Stimulated activated CD4-positive, alpha-beta T cell treated with anti-CD3 and anti-CD28 coated beads, Interleukin-2, amount 100 ng/mL, for 4 hours (primary cell): ENCODE measurements around the gene CEP57L1.
A peak's percentile ranks its signal among the peaks of the same experiment; 100 is the strongest.
"Not testable (repeated sequence)": the region's sequence is repeated elsewhere in the genome, so short reads cannot be mapped to it uniquely, and the experiment has no call there.

Experiments used
- DNase-seq: peaks from one replicate; pipeline ENCODE4 v3.0.0-alpha.2; 2020; ENCODE audit warnings: low read depth

CEP57L1 gene

DNA sequence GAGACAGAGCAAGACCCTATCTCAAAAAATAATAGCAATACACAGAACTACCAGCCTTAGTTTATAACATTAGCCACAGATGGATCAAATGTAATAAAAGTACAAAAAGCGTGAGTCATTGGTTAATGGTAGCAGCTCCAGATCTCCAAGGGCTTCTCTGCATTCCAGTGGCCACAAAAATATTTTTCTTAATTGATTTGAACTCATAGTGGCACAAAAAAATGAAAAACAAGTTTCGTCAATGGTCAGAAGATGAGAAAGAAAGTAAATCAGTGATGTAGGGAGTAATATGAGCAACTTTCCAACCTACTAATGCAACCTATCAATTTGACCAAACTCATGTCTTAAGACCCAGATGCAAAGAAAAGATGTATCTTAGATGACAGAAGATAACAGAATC, 79.6 kb downstream of the CEP57L1 start:
- DNase-seq, result no peak

DNA sequence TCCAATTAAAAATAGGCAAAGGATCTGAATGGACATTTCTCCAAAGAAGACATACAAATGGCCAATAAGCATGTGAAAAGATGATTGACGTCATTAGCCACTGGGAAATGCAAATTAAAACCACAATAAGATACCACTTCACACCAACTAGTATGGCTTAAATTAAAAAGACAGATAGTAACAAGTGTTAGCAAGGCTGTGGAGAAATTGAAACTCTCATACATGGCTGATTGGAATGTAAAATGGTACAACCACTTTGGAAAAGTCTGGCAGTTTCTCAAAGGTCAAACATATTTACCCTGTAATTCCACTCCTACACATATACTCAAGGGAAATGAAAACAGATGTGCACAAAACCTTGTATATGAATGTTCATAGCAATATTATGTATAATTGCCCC, 83.6 kb downstream of the CEP57L1 start:
- DNase-seq, result no peak

DNA sequence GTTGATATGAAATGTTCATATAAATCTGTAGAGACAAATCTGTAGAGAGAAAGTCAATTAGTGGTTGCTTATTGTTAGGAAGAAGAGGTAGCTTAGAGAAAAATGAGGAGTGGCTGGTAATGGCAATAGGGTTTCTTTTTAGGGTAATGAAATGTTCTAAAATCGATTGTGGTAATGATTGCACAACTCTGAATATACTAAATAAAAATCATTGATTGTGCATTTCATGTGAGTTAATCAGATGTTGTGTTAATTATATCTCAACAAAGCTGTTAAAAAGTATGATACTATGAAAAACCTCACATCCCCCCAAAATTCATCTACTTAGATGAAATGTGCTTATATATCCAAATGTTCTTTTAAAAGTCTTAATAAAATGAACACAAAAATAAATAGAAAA, 84.2 kb downstream of the CEP57L1 start:
- DNase-seq, result no peak

DNA sequence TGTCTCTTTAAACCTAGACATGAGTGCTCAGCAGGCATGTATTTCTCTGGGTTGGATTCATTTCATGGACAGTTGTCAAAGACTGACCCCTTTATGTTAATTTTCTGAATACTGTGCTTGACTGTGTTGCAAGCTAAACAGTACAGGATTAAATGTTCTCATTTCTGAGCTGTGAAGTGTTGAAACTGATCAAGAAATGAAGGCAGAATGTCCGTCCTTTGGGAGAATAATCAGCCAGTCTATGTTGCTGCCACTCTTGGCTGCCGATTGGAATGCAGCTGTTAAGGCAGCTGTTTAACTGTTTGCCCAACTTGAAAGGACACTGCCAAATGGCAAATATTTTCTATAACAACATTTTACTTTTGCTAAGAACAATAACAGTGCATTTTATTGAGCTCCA, 87.3 kb downstream of the CEP57L1 start:
- DNase-seq, result no peak

DNA sequence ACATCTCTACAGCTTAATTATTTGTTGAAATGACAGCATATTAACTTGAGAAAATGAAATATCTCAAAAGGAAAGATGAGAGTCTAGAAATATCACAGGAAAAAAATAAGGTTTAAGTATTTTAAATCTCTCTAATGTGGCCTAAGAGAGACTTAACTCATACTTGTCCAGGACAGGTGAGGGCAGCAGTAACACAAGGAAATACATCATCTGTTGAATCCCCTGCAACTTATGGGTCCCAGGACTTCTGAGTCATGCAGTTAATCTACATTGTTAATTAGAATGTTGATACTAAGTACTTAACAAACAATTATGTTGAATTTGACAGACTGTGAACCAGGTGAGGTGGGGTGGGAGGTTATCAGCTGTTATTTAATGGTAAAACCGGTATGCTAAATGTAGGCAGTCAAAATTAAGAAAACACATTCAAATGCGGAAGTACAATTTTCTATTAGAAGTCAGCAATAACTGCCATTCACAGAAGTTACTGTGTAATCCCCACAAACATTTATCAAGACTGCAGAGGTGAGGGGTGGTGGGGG, 87.9 kb downstream of the CEP57L1 start:
- no peak for DNase-seq

DNA sequence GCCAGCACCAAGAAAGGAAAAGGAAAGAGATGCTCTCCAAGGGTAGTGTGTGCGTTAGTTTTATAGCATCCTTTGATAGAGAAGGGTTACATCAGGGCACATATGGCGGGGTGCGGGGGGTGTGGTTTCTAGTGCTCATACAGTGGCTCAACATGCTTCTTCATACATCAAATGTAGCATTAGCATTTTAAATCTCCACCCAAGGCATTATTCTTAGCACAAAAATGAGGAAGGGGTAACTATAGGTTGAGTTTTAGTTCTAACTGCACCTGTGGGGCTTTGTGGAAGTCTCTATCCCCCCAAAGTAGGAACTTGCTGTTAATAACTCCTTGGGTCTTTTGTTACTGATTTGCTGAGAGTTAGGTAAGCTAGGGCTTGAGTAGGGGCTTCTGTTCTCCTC, 89.3 kb downstream of the CEP57L1 start:
- no peak for DNase-seq

DNA sequence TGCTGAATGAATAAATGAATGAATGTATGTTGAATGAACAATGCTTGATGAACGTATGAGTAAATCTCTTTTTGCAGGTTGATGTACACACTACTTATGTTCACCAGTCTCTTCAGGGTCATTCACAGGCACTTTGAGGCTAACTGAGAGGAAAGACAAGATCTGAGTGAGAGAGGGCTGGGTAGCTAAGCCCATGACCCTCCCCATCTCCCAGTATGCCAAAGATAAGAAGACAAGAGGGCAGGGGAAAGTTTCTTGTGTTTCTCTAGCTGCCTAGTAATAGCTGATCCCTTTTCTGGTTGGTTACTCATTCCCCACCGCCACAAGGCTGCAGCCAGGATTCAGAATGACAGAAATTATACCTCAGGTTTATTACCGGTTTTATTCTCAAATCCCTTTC, 90.7 kb downstream of the CEP57L1 start:
- no peak for DNase-seq

DNA sequence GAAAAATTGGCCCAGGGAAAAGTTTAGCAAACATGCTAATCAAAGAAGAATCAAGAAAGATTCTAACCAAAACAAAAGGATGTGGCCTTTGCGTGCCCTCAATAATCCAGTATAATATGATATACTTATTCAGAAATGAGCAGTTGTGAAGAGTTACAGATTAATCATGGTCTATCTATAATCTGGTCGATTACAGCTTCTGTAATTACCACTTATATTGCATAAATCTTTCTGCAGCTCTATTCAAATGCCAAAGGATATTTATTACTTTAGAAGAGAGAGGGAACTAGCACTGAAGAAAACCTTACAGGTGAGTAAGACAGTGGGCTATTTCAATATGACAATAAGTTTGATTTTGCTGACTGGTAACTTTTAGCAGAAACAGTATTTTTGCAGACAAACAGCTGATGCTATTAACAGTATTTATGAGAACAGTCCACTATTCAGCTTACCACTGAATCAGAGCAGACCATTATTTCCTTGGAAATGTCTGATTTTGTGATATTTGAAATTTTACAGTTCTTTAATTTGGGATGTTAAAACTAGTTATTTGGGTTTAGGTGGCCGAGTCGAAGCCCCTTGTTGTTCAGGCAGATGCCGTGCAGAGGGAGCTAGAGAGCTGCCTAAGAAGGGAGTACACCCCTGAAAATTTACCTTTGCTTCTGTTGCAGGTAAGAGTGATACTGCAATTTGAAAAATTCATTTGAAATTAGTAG, 92.2 kb downstream of the CEP57L1 start:
- DNase-seq, result peak; percentile 22

DNA sequence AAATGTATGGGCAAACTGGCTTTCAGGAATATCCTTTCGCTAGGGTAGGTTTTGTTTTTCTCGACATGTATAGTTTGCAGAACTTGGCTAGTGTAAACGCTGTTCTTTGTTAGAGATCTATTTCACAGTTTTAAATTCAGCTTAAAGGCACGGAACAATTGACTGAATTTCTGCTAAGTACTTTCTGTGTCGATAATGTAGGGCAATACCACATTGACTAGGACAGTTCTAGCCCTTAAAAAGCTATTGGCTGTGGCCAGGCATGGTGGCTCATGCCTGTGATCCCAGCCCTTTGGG, 92.8 kb downstream of the CEP57L1 start:
- DNase-seq, result no peak

DNA sequence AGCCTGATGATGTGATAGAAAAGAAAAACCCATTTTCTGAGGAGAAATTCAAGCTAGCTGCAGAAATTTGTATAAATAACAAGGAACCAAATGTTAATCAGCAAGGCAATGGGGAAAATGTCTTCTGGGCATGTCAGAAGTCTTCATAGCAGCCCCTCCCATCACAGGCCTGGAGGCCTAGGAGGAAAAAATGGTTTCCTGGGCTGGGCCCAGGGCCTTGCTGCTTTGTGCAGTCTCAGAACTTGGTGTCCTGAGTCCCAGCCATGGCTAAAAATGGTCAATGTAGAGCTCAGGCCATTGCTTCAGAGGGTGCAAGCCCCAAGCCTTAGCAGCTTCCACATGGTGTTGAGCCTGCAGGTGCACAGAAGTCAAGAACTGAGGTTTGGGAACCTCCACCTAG, 96.1 kb downstream of the CEP57L1 start:
- DNase-seq, result not testable (repeated sequence)

DNA sequence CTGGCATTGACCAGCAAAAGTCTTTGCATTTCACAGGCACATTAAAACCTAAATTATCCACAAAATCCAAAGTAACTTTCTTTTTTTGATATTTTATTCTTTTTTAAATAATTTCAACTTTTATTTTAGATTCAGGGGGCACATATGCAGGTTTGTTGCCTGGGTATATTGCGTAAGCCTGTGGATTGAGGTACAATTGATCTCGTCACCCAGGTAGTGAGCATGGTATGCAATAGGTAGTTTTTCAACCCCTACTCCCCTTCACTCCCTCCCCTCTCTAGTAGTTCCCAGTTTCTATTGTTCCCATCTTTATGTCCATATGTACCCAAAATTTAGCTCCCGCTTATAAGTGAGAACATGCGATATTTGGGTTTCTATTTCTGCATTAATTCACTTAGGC, 97.6 kb downstream of the CEP57L1 start:
- DNase-seq, result no peak

DNA sequence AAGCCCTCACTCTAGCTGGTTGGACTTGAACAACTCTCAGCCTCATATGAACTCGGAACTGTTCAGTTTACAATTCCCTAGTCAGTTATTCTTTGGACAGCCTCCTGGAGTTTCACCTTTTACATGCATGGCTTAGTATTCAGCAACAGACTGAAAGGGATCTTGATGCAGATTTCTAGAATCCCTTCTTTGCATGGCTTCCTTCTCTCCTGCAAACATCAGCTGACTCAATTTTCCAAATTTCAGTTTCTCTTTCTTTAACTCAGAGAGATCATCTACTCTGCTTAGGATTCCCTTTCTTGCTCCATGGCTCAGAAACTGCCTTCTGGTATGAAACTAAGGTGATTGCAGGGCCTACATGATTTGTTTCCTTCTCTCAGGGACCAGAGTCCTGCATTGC, 99.6 kb downstream of the CEP57L1 start:
- DNase-seq, result no peak

DNA sequence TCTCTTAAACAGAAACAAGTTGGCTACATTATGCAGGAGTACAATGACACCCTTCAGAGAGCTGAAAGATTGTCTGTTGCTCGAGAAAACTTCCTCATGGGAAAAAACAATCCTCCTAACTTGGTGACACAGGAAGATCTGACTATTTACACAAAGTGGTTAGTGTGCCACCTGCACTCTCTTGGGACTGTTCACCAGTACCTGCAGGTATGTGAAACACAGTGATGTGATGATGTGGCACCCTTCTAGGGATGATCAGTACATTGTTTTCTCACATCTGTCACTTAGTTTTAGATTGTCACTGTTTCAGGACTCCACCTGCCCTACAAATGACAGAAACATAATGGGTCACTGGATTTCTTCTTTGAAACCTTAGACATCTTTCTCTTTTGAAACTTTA, 101.8 kb downstream of the CEP57L1 start:
- no peak for DNase-seq

DNA sequence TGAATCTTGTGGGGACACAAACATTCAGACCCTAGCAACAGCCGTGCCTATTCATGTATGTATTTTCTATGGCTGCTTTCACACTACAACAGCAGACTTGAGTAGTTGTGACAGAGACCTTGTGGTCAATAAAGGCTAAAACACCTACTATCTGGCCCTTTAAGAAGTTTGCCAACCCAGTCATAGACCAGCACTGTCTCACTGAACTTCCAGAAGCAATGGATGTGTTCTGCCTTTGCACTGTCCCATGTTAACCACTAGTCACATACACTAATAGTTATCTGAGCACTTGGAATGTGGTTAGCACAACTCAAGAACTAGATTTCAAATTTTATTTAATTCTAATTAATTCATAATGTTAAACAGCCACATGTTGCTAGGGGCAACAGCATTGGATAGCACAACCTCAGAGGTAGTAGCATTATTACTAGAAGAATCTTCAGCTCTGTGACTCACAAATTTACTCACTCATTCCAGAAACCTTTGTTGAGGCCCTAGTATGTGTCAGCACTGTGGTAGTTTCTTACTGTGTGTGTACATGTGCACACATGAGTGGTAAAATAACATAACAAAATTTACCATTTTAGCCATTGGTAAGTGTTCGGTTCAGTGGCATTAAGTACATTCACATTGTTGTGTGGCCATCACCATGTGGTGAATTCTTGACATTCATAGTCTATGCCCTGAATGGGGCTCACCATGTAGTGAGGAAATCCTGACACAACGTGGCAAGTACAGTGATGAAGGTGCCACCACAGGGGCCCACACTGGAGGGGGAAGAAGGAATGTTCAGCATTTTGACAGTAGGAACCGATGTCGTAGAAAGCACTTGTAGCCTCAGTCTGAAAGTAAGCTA, 107.3 kb downstream of the CEP57L1 start:
- DNase-seq, result no peak

DNA sequence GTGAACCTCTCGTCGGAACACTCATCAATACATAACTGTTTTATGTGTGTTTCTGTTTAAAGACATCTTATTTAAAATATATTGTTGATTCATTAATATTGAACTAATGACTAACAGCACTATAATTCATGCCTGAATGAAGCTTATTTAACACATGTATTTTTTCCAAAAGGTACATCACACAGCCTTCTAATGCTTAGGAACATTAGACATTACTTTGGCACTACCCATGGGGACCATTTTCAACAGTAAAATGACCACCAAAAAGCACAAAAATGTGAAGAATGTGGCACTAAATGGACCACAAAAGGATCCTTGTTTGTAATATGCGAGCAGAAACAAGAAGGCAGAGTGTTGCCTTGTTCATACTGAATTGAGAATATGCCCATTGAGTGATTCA, 109.2 kb downstream of the CEP57L1 start:
- no peak for DNase-seq

DNA sequence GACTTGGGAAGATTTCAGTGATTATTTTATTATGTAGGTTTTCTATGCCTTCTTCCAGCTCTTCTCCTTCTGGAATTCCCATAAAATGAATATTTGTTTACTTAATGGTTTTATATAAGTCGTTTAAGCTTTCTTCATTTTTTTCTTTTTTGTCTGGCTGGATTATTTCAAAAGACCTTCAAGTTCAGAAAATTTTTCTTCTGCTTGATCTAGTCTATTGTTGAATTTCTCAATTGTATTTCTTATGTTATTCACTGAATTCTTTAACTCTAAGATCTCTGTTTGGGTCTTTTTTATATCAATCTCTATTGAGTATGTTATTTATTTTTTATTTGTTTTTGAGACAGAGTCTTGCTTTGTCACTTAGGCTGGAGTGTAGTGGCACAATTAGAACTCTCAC, 117.4 kb downstream of the CEP57L1 start:
- DNase-seq, result no peak
